Daoy (cell line): ENCODE measurements around the gene SYNGR2. TPM values are rescaled to one million over a fixed set of nuclear protein-coding genes. Genes with fewer than 3 reads are reported as not detected.

Experiments
- DNase-seq: peaks from one replicate; pipeline ENCODE4 v3.0.0-alpha.2; 2015; ENCODE audit warnings: low read depth
- total RNA-seq: library from RNA; depleted of rRNA; stranded (reverse); fragments of >200 nt; shearing (Covaris generic); gene quantifications from 2 replicates; pipeline ENCODE4 v1.2.3, GENCODE V29; 2014

The SYNGR2 gene
- total RNA-seq, 1 experiment from 2014 or later, result 19.4 TPM

DNA sequence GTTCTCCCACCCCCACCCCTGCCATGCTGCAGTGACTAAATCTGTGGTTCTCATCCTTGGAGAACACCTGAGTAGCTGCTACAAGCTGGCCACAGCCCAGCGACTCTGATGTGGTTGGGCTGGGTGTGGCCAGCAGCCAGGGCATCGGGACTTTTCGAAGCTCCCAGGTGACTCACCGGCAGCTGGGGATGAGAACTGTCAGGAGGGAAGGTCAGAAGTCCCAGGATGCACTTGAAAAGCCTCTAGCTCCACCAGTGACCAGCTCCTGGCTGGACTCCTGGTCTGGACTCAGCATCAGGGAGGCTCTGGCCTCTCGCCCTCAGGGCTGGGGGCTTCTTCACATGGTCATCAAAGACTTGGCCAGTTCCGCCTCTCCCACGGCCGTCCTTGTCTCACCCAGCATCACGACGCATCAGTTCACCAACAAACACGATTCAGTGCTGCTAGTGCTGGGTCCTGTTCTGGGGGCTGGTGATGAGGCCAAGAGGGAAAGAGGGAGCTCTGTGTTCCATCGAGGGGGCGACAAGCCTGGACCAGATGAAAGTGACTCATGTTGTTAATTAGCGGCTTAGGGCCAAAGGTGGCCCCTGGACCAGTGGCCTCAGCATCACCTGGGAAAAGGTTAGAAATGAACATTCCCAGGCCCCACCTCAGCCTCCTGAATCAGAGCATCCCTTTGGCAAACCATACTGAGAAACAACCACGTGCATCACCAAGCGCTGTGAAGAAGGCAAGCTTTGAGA, 26.1 kb upstream of the SYNGR2 start:
- DNase-seq, result peak; percentile 89

DNA sequence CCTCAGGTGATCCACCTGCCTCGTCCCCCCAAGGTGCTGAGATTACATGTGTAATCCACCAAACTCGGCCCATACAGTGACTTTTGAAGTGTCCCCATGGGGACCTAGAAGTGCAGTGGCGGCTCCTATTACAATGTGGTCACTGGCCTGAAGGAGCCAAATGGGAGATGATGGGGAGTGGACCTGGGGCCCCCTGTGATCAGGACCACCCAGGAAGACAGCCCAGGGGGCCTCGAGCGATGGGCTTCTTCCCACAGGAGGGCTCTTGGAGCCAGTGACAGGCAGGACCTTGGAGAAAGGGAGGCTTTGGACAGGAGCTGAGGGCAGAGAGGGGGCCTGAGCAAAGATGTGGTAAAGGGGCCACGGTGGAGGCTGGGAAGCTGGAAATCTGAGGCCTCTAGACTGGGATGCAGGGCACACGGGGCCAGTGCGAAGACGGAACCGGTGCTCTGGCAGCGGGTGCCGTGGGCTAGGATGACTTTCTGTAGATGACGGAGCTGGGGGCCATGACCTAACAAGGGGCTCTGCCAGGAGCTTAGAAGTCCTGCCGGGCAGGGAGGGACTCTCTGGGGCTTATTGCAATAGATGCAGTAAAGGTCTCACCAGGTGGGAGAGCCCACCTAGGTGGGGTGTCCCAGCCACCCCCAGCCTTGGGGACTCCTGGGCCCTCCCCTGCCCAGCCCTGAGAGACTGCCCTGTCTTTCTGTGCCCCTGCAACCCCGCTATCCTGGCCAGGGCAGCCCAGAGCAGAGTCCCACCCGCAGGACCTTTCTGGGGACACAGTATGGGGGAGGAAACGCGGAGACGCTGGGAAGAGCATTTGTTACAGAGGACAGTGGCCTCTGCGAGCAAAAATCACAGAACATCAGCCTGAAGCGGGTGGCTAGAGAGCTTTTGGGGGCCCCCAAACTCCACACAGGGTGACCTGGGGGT, 24.9 kb upstream of the SYNGR2 start:
- no peak for DNase-seq

DNA sequence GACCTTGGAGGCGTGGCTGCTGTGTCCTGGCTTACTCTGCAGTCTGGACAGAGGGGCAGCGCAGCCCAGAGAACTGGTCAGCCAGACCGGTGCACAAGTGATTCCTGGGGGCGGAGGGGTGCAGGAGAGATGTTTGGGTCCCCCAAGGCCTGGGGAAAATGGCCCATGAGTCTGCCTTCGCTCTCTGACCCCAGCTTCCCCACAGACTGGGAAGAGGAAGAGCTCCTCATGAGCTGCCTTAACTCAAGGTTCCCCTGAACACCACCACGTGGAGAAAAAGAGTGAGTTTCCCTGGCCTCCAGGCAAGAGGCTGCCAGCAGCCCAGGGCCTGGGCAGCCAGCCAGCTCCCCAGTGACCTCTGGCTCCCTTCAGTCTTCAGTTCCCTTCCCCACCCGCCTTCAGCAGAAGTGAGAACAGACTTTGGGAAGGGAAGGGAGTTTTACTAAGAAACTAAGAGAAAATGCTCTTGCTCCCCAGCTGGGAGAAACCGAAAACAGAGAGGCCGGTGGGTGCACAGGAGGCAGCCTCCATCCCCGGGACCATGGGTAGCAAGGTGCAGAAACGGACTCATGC, 24.1 kb upstream of the SYNGR2 start:
- DNase-seq, result peak; percentile 80

DNA sequence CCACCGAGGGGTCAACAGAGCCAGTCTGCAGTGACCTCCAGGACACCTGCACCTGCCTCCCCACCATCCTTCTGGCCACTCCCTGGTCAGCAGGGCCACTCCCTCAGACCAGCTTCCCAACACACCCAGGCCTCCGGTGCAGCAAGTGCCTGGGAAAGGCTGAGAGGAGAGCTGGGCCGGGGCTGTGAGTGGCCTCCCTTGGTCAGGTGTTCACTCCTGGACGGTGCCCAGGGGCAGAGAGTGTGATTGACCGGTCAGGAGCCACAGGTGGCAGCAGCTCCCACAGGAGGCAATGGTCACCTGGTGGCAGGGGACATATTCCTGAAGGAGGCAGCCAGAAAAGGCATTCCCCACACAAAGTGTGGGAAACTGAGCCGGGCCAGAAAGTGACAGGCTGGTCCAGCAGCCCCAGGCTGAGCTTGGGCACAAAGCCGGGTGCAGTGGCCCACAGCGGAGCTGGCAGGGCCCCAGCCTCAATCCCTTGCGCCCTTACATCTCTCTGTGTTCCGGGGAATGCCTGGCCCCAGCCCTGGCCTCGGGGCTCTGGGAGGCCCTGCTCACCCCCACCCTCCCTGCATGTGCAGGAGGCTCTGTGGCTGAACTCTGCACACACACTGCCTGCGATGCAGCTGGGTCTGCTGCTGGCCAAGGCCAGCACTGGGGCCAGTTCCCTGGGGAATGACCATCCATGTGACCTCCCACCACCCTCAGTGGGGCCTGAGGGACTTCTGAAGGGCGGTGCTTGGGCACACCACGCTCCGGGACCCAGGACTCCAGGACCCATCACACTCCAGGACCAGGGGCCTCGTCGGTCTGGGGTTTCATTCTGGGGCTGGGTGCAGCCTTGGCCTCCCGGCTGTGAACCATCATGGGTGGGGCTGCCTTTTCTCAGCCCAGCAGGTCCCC, 23.4 kb upstream of the SYNGR2 start:
- no peak for DNase-seq

DNA sequence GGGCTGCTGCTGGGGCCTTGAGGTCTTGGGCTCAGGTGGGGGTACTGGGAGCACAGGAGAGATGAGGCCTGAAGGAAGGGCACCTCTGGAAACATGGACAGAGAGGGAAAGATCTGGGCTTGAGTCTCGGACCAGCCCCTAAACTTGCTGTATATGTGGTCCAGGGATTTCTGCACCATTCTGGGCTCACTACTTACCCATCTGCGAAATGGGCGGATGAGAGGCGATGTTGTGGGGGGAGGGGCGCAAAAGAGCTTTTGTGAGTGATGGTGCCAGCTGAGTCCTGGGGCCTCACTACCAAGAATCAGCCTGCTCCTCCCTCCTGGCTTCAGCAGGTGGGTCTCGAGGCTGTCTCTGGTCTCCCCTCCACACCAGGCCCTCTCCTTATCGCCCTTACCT, 21.9 kb upstream of the SYNGR2 start:
- DNase-seq, result no peak

DNA sequence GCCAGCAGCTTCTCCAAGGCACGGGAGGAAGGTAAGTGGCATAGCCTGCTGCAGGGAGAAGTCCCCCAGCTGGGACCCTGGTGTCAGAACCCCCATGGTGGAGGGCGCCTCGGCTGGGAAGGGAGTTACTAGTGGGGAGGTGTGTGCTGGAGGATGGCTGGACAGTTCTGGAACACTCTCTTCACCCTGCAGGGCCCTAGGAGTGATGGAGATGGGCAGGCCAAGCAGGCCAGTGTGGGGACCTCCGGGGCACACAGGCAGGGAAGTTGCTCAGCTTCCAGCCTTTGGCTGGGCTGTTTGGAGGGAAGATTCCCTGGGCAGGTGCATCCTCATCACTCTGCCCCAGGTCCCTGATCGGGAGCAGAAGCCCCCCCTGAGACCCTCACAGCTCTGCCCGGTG, 21.5 kb upstream of the SYNGR2 start:
- DNase-seq, result no peak

DNA sequence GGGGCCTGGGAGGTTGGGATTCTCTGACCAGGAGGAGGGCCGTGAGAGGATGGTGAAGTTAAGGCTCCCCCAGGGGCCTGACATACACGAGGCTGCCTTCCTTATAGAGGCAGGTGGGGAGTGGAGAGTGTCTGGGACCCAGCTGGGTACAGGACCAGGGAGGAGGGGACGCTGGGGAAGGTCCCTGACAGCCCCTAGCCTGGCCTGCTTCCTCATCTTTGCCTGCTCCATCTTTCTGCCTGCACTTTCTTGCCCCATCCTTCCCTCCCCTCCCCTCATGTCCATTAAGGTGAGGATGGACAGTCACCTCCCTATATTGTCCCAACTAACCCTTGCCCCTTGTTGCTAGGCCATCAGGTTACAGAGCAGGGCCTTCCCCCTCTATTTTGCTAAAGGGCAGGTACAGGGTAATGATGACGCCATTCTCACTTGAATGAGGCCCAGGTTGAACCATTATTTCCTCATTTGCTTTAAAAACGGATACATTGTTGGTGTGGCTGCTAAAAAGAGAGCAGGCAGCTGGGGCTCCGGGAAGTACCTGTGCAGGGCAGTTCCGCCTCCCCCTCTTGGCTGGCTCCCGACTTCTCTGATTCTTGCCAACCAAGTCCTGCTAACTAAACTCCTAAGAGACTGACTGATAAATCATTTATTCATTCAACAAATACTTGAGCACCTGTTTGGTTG, 20.9 kb upstream of the SYNGR2 start:
- DNase-seq, result no peak

DNA sequence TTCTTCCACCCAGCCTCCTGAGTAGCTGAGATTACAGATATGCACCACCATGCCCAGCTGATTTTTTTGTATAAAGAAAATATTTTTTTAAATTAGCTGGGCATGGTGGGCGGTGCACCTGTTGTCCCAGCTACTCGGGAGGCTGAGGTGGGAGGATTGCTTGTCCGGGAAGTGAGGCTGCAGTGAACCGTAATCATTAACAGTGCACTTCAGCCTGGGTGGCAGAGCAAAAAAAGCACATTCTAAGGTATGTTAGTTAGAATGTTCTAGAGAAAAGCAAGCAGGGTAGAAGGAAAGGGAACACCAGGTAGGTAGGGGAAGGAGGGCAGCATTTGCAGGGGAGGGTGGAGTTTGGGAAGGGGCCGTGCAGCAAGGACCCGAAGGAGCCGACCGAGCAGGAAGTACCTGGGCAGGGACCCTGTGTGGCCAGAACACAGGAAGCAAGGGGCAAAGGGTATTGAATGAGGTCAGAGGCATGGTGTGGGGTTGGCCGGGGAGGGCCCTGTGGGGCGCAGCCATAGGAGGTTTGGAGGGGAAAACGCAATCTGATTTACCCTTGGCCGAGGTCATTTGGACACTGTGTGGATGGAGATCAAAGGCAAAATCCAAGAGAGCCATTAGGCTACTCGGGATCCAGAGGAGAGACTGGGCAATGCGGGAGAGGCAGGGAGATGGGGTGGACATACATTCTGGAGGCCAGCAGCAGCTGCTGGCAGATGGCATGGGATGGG, 19.9 kb upstream of the SYNGR2 start:
- no peak for DNase-seq

DNA sequence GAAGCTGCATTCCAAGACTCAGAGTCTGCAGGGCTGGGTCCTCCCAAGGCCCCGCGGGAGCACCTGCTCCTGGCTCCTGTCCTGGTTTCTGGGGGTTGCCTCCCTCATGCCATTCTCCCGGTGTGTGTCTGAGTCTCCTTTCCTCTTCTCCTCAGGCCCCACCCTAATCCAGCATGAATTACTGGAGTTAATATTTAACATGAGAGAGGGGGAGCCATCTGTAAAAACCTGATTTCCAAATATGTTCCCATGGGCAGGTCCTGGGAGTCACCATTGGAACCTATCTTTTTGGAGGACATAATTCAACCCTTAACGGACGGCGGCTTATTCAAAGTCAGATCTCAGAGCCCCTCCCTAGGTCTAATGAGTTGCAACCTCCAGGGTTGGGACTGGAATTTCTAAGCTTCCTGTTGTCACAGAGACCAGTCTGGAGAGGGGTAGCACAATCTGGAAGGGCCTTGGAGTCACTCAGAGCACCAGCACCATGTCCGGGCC, 16.8 kb upstream of the SYNGR2 start:
- DNase-seq, result no peak

DNA sequence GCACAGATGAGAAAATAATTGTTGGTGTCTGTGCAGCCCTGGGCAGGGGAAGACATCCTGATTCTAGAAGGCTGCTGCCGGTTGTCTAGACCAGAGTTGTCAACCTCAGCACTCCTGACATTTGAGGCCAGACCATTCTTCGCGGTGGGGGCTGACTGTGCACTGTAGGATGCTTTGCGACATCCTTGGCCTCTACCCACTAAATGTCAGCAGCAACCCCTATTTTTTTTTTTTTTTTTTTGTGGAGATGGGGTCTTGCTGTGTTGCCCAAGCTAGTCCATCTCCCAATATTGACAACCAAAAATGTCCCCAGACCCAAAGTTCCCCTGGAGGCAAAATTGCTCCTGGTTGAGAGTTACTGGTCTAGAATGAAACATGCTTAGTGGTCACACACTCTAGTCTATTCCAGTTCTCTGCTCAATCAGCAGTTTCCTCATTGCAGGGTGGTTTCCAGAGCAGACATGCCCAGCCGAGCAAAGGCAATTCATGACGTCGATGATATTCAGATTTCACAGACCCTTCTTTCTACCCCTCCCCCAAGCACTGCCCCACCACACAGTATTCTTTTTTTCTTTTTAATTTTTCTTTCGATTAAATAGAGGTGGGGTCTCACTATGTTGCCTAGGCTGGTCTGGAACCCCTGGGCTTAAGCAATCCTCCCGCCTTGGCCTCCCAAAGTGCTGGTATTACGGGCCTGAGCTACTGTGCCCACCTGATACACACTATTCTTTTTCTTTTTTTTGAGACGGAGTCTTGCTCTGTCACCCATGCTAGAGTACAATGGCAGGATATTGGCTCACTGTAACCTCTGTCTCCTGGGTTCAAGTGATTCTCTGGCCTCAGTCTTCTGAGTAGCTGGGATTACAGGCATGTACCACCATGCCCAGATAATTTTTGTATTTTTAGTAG, 13.2 kb upstream of the SYNGR2 start:
- DNase-seq, result no peak

DNA sequence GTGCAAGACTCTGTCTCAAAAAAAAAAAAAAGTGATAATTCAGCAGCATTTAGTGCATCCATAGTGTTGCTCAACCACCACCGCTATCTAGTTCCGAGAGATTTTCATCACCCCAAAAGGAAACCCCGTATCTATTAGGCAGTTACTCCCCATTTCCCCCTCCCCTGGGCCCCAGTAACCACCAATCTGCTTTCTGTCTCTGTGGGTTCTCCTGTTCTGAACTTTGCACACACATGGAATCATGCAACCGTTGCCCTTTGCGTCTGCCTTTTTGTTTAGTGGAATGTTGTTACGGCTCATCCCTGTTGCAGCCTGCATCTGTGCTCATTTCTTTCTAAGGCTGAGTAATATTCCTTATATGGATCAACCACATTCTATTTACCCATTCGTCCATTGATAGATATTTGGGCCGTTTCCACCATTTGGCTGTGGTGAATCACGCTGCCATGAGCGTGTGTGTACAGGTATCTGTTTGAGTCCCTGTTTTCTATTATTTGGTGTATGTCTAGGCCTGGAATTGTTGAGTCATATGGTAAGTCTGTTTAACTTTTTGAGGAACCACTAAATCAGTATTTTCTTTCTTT, 8.7 kb upstream of the SYNGR2 start:
- no peak for DNase-seq

DNA sequence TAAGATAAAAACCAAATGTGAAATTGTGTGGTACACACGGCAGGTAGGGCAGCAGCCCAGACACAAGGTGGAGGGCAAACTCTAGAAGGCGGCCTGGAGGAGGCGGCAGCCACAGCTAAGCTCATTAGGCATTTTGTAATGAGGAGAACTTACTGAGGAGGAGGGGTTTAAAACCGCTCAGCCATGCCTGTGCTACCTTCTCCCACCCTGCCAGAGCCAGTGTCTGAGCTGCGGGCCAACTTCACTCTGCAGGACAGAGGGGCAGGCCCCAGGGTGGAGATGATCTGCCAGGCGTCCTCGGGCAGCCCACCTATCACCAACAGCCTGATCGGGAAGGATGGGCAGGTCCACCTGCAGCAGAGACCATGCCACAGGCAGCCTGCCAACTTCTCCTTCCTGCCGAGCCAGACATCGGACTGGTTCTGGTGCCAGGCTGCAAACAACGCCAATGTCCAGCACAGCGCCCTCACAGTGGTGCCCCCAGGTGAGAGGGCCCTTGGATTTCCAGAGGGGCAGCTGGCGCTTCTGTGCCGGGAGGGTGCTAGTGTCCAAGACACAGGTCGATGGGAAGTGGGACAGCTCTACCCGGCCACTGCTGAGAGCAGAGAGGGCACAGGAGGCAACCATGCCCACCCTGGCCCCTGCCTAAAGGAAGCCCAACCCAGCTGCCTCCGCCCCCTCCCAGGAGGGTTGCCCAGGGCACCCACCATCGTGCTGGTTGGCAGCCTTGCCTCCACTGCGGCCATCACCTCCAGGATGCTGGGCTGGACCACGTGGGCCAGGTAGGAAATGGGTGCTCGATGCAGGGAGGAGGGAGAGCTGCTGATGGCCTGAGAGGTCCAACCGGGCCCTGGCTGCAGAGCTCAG, 4.3 kb upstream of the SYNGR2 start:
- DNase-seq, result no peak

DNA sequence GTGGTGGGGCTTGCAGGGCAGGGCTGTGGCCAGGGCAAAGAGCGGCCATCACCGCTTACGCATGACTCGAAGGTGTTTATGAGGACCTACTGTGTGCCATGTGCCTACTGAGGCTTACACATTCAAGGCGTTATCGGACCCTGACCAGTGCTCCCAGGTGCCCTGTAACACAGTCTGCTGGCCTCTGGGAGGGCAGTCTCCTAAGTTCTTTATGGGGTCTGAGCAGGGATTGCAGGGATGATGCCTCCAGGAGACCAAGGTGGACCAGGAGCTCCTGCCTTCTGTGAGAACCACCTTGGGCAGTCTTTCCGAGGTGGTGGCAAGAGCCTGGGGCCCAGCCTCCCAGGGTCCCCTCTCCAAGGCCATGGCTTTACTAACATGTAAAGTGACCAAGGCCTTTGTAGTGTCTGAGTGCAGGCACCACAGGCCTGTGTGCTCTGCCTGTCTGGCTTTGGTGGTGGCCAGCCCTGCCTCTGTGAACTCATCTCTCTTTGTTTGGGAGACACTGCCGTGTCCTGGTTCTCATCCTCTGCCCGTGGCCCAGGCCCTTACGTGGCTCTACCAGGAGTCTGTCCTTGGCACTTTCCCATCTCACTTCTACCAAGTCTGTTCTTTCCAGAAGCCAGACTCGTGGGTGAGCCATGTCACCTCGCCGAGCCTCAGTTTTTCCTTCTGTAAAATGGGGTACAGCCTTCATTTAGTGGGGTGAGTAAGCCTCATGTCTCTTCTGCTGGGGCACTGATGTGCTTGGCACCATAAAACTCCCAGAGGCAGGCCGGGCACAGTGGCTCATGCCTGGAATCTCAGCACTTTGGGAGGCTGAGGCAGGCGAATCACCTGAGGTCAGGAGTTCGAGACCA, 3.4 kb upstream of the SYNGR2 start:
- no peak for DNase-seq

DNA sequence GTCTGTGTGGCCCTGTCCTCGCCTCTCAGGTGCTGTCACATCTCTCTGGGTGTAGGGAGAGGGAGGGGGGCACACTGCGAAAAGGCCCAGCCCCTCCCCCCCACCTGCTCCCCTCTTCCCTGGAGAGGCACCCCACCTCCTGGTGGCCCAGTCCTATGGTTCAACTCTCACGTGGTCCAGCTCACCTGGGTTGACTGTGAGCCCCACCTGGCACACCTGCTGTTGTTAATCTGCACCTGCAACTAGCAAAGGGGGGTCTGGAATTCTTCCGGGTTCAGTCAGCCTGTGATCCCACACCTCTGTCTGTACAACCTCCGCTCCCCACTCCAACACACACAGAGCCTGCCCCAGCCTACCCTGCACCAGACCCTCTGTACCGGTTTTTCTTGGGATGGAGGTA, 2.0 kb upstream of the SYNGR2 start:
- no peak for DNase-seq

DNA sequence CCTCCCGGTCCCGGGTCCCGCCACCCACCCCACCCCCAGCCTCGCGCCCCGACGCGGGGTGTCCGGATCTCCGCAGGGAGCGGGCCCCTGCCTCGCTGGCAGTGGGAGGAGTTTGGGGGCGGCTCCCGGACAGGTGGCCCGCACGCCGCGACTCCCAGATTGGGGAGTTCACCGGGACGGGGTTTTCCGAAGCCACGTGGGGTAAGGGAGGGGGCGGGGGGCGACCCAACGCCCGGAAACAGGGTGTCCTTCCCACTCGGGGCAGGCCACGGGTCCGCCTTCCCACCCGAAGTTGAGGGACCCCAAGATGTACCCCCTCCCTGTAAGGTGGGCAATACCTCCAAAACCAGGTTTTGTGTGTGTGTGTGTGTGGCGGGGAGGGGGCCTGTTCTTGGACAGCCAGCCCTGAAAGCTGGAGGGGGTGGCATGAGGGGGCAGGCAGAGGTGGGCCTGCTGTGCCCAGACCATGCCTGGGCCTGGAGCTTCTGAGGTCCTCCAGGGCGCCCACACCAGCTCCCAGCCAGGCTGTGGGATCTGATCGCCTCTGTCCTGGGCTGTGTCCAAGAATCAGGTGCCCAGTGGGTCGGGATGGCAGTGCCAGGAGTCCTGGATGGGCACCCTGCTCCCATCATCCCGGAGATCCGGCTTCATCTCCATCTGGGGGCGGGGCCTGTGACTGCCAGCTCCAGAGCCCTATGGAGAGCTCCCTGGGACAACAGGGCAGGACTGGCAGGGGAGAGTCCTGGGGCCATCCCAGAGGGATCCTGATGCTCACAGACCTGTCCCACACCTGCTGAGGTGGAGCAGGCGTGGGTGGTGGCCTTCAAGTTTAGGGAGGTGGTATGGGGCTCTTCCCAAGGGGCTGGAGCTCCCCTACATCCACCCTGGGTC, 767 bp downstream of the SYNGR2 start:
- DNase-seq, result peak; percentile 73
